Measurements from ENCODE around the gene SGPP2. TPM values are rescaled to one million over a fixed set of nuclear protein-coding genes. Genes with fewer than 3 reads are reported as not detected.

The SGPP2 gene
- total and polyA plus RNA-seq, 2 experiments from 2014 or later: 0.08 TPM; not detected in 1

DNA sequence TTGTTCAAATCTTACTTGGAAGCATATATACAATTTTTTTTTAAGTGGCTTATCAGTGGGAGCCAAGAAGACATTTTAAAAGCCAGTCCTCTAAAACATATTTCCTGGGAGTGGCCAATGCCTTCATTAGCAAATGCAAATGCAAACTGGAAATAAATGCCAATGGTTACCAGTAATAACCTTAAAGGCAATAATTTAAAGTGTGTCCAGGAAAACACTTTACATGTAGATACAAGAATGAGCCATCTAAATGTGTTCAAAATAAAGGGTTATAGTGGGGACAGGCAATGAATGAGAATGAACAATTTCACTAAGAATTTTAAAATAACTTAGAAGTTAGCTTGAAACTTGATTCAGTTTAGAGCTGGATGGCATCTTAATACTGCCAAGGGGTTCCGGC lies 167.3 kb downstream of the SGPP2 start:
- no peak overlapping the region for H3K27ac Mint-ChIP-seq
- Histone ChIP-seq H4K20me1 (replicated peaks; ENCODE audit: insufficient read depth) (no peaks in the 10 kb centered on the region; the same call in 1 of the 2 replicates), H3F3A (replicated peaks; ENCODE audit: low read depth) (no peaks in the 10 kb centered on the region), H3K79me2 (replicated peaks; ENCODE audit: insufficient read depth) (peaks cover 30% of the 10 kb centered on the region), H3K4me1 (ENCODE audit: insufficient read depth) (no peaks in the 10 kb centered on the region), H3K27me3 (ENCODE audit: insufficient read depth) (no peaks in the 10 kb centered on the region), H3K9me2 (ENCODE audit: insufficient read depth) (no peaks in the 10 kb centered on the region), H3K27ac (ENCODE audit: low read depth) (no peak overlapping the region), H2AFZ (no peak overlapping the region), H3K36me3 (ENCODE audit: insufficient read depth) (no peaks in the 10 kb centered on the region; the same call in 1 of the 2 replicates), H3K4me3 (no peak overlapping the region), H3K4me2 (no peak overlapping the region)
- peaks cover 74% of the 10 kb centered on the region for H3K36me3 Mint-ChIP-seq (ENCODE audit: low read depth)
- H3K4me3 Mint-ChIP-seq: no peak overlapping the region
- no peaks in the 10 kb centered on the region for H3K4me1 Mint-ChIP-seq
- TF ChIP-seq CREB1 (CRISPR knock-in tag; IDR thresholded peaks at IDR 0.05; ENCODE audit: low read depth) (no peak), REST (IDR thresholded peaks at IDR 0.05; ENCODE audit: unreplicated experiment) (no peak), ZNF462 (CRISPR knock-in tag; IDR thresholded peaks at IDR 0.05) (no peak), NANOG (IDR thresholded peaks at IDR 0.05; ENCODE audit: borderline replicate concordance) (no peak), ZNF331 (CRISPR knock-in tag; IDR thresholded peaks at IDR 0.05; ENCODE audit: low read depth) (no peak), STAT1 (IDR thresholded peaks at IDR 0.05; ENCODE audit: unreplicated experiment) (no peak), POLR2AphosphoS5 (IDR thresholded peaks at IDR 0.05; ENCODE audit: low read depth) (no peak), JUNB (IDR thresholded peaks at IDR 0.05; ENCODE audit: unreplicated experiment) (no peak), CTCF (conservative IDR thresholded peaks at IDR 0.05; ENCODE audit: low read depth in 2 of 2) (no peak), ZNF114 (CRISPR knock-in tag; IDR thresholded peaks at IDR 0.05) (no peak), EZH2 (IDR thresholded peaks at IDR 0.05; ENCODE audit: low read depth, unreplicated experiment) (no peak), EZH2phosphoT487 (IDR thresholded peaks at IDR 0.05; ENCODE audit: unreplicated experiment) (no peak)
- TF ChIP-seq, protein P1, sequence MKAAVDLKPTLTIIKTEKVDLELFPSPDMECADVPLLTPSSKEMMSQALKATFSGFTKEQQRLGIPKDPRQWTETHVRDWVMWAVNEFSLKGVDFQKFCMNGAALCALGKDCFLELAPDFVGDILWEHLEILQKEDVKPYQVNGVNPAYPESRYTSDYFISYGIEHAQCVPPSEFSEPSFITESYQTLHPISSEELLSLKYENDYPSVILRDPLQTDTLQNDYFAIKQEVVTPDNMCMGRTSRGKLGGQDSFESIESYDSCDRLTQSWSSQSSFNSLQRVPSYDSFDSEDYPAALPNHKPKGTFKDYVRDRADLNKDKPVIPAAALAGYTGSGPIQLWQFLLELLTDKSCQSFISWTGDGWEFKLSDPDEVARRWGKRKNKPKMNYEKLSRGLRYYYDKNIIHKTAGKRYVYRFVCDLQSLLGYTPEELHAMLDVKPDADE (IDR thresholded peaks at IDR 0.05): no peak
- DNase-seq (ENCODE audit: low spot score): no peak
- no peak for ATAC-seq
- no peaks in the 10 kb centered on the region for H3K27me3 Mint-ChIP-seq (ENCODE audit: insufficient read depth, low read depth, poor library complexity)
- peaks cover 18% of the 10 kb centered on the region; the same call in 2 of the 3 replicates for H3K9me3 Mint-ChIP-seq
